Adrenal gland (tissue), 5 donors: ENCODE data around the gene SRBD1.

ENCODE experiments used
- POLR2A ChIP-seq, 2 donors: fragments of 450-650 bp; IDR thresholded peaks; one replicate each; pipeline ENCODE4 v1.6.1; 2017; ENCODE audit warnings: antibody characterized with exemption in 2 of 2, mild to moderate bottlenecking in 2 of 2, moderate library complexity in 1 of 2
- TF ChIP-seq, protein P1 (sequence below), 6 experiments: fragments of 450-650 bp in 4 of 6; fragments of 200-600 bp in 2 of 6; sonication (generic) in 1 of 6; IDR thresholded peaks; 1 replicate in 5 of 6; 2 replicates in 1 of 6; pipeline versions ENCODE4 v1.5.1 to v1.8.0; 2016 to 2021; ENCODE audit warnings: antibody characterized with exemption in 6 of 6, mild to moderate bottlenecking in 2 of 6, moderate library complexity in 1 of 6
- donor health status: DM: no; HTN: no; CAD: no.

DNA sequence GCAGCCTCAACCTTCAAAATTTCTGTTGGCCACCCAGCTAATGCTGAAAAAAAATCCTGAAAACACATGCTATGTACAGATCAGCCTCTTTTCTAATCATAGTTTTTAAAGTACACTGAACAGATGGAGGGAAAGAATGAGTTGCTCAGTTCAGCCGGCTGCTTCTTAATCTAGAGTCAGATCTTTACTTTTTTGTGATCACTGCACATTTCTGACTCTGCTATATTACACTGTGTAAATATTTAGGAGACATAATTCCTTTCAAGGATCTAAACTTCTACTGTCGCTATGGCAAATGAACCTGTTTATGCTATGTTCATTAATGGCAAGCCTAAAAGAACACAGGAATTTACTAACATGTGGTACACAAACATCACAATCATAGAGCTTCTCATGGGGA, 114.2 kb downstream of the SRBD1 start:
- TF ChIP-seq POLR2A (IDR thresholded peaks at IDR 0.05): no peak
- TF ChIP-seq, protein P1, sequence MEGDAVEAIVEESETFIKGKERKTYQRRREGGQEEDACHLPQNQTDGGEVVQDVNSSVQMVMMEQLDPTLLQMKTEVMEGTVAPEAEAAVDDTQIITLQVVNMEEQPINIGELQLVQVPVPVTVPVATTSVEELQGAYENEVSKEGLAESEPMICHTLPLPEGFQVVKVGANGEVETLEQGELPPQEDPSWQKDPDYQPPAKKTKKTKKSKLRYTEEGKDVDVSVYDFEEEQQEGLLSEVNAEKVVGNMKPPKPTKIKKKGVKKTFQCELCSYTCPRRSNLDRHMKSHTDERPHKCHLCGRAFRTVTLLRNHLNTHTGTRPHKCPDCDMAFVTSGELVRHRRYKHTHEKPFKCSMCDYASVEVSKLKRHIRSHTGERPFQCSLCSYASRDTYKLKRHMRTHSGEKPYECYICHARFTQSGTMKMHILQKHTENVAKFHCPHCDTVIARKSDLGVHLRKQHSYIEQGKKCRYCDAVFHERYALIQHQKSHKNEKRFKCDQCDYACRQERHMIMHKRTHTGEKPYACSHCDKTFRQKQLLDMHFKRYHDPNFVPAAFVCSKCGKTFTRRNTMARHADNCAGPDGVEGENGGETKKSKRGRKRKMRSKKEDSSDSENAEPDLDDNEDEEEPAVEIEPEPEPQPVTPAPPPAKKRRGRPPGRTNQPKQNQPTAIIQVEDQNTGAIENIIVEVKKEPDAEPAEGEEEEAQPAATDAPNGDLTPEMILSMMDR (IDR thresholded peaks at IDR 0.05): no peak
